Choroid plexus epithelial cell (primary cell): ENCODE data around the gene REM2.

ENCODE experiments used
- DNase-seq: peaks from one replicate; pipeline ENCODE4 v3.0.0-alpha.2; 2010; ENCODE audit warnings: low read depth
- H3K4me3 ChIP-seq: 2 replicates; pipeline ENCODE4 v1.5.1; 2011; ENCODE audit warnings: low read depth, mild to moderate bottlenecking, control low read depth, low read length, moderate library complexity
- TF ChIP-seq, protein P1 (sequence below): conservative IDR thresholded peaks from 2 replicates; pipeline ENCODE4 v1.5.1; 2011; ENCODE audit warnings: low read depth, mild to moderate bottlenecking, control low read depth, inconsistent platforms, low read length, moderate library complexity

Gene REM2

GRCh38 chr14:22844221-22845102, 38.6 kb upstream of the REM2 start:
- TF ChIP-seq, protein P1, sequence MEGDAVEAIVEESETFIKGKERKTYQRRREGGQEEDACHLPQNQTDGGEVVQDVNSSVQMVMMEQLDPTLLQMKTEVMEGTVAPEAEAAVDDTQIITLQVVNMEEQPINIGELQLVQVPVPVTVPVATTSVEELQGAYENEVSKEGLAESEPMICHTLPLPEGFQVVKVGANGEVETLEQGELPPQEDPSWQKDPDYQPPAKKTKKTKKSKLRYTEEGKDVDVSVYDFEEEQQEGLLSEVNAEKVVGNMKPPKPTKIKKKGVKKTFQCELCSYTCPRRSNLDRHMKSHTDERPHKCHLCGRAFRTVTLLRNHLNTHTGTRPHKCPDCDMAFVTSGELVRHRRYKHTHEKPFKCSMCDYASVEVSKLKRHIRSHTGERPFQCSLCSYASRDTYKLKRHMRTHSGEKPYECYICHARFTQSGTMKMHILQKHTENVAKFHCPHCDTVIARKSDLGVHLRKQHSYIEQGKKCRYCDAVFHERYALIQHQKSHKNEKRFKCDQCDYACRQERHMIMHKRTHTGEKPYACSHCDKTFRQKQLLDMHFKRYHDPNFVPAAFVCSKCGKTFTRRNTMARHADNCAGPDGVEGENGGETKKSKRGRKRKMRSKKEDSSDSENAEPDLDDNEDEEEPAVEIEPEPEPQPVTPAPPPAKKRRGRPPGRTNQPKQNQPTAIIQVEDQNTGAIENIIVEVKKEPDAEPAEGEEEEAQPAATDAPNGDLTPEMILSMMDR, result no peak
- no peak overlapping the region for H3K4me3 ChIP-seq
- no peak for DNase-seq

- DNase-seq, result no peak
- TF ChIP-seq, protein P1, result no peak
Measured at GRCh38 chr14:22845103-22845394, 38.0 kb upstream of the REM2 start.

GRCh38 chr14:22845821-22846625, 37.0 kb upstream of the REM2 start:
- TF ChIP-seq, protein P1, result no peak
- DNase-seq, result no peak
- no peak overlapping the region for H3K4me3 ChIP-seq

More at GRCh38 chr14:22845103-22845394, 38.0 kb upstream of the REM2 start:
- no peak overlapping the region for H3K4me3 ChIP-seq

DNA sequence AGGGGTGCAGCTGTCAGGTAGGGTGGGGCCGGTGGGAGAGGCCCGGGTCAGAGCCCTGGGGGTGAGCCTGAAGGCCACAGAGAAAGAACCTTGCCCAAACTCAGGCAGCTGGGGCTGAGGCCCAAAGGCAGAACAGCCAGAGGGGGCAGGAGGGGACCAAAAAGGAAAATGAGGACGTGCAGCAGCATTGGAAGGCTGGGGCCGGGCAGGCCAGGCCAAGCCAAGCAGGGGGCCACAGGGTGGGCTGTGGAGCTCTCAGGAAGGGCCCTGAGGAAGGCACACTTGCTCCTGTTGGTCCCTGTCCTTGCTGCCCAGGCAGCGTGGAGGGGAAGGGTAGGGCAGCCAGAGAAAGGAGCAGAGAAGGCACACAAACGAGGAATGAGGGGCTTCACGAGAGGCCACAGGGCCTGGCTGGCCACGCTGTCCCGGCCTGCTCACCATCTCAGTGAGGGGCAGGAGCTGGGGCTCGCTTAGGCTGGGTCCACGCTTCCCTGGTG, 36.2 kb upstream of the REM2 start:
- no peak overlapping the region for H3K4me3 ChIP-seq
- TF ChIP-seq, protein P1, result peak; percentile 7
- DNase-seq, result no peak

- peak; percentile 76 for DNase-seq
- no peak overlapping the region for H3K4me3 ChIP-seq
- TF ChIP-seq, protein P1, result peak; percentile 14
Measured at GRCh38 chr14:22847661-22848341, 35.2 kb upstream of the REM2 start.

- peak; percentile 95 for DNase-seq
- TF ChIP-seq, protein P1, result no peak
- H3K4me3 ChIP-seq, result peak overlapping the region; percentile 1
Measured at GRCh38 chr14:22848351-22849164, 34.5 kb upstream of the REM2 start.
